GM18499 (cell line): ENCODE data around the gene FBXL17.
"Not testable (repeated sequence)": the region's sequence is repeated elsewhere in the genome, so short reads cannot be mapped to it uniquely, and the experiment has no call there.

ENCODE experiments used
- ATAC-seq: cut with Tn5 transposase; IDR thresholded peaks from one replicate; pipeline ENCODE4 v1.9.1; 2021; ENCODE audit warnings: moderate number of reproducible peaks; ENCODE audit not compliant: insufficient read depth, unreplicated experiment

Gene FBXL17

GRCh38 chr5:108315829-108316228 lies 66.1 kb downstream of the FBXL17 start:
- ATAC-seq: no peak

- no peak for ATAC-seq
These were observed 69.6 kb downstream of the FBXL17 start for GRCh38 chr5:108312258-108312657.

GRCh38 chr5:108311682-108312081 lies 70.2 kb downstream of the FBXL17 start:
- no peak for ATAC-seq

GRCh38 chr5:108303611-108304010 lies 78.3 kb downstream of the FBXL17 start:
- ATAC-seq: no peak

- no peak for ATAC-seq
These were observed 78.8 kb downstream of the FBXL17 start for GRCh38 chr5:108303086-108303485.

- ATAC-seq: no peak
These were observed 84.8 kb downstream of the FBXL17 start for GRCh38 chr5:108297042-108297601.

- ATAC-seq: no peak
These were observed 86.1 kb downstream of the FBXL17 start for GRCh38 chr5:108295578-108296368.

GRCh38 chr5:108280960-108281569 lies 100.8 kb downstream of the FBXL17 start:
- no peak for ATAC-seq

GRCh38 chr5:108280248-108280647 lies 101.7 kb downstream of the FBXL17 start:
- ATAC-seq: no peak

- ATAC-seq: no peak
These were observed 103.3 kb downstream of the FBXL17 start for GRCh38 chr5:108278285-108279240.

GRCh38 chr5:108276187-108277050 lies 105.5 kb downstream of the FBXL17 start:
- no peak for ATAC-seq

- ATAC-seq: not testable (repeated sequence)
These were observed 107.8 kb downstream of the FBXL17 start for GRCh38 chr5:108274080-108274479.

GRCh38 chr5:108271127-108271526 lies 110.8 kb downstream of the FBXL17 start:
- no peak for ATAC-seq

- ATAC-seq: no peak
These were observed 115.7 kb downstream of the FBXL17 start for GRCh38 chr5:108266242-108266641.

- no peak for ATAC-seq
These were observed 117.4 kb downstream of the FBXL17 start for GRCh38 chr5:108264533-108264932.

- no peak for ATAC-seq
These were observed 118.6 kb downstream of the FBXL17 start for GRCh38 chr5:108263338-108263737.

GRCh38 chr5:108260858-108261170 lies 121.1 kb downstream of the FBXL17 start:
- ATAC-seq: no peak

- peak; percentile 82 for ATAC-seq
These were observed 121.6 kb downstream of the FBXL17 start for GRCh38 chr5:108260117-108260857.

- ATAC-seq: no peak
These were observed 122.6 kb downstream of the FBXL17 start for GRCh38 chr5:108259306-108259705.
